AG09319 (cell line): ENCODE data around the gene IL13RA1.

Source experiments
- DNase-seq: peaks from one replicate; pipeline ENCODE4 v3.0.0-alpha.2; 2010; ENCODE audit warnings: low read depth; ENCODE audit errors: extremely low read depth
- CTCF ChIP-seq: IDR thresholded peaks from 2 replicates; pipeline ENCODE4 v1.5.1; 2011; ENCODE audit warnings: low read depth, mild to moderate bottlenecking, inconsistent platforms, low read length, moderate library complexity

The IL13RA1 gene

DNA sequence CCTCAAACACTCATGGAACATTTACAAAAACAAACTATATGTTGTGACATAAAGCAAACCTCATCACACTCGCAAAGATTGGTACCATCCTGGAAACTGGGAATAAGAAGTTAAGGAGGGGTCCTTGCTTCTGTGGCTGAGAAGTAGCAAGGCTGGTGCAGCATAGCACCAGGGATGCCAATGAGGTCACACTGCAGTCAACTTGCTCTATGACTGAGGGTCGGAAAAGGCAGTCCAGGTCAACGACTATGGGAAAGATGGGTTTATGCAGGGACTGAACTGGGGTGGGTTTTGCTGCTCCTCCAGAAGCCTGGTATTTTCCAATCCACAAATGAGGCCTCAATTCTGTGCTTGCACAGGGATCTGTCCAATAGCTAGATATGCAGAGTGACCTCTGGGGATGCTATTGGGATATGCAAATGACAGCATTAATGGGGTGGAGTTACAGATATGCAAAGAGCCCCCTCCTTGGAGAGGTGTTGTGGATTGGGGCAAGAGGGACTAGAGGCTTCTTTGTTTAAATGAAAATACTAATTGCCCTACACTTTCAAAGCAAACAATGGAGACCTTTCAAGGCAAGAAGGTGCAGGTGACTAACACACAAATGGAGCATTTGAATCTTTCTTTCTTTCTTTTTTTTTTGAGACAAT is 7.2 kb upstream of the IL13RA1 start:
- DNase-seq: no peak
- no peak for TF ChIP-seq CTCF

GRCh38 chrX:118723376-118723775 is 4.0 kb upstream of the IL13RA1 start:
- TF ChIP-seq CTCF: no peak
- no peak for DNase-seq

GRCh38 chrX:118724365-118724764 is 3.0 kb upstream of the IL13RA1 start:
- no peak for TF ChIP-seq CTCF
- DNase-seq: no peak

- no peak for DNase-seq
- TF ChIP-seq CTCF: no peak
Observed at GRCh38 chrX:118724775-118725174, 2.6 kb upstream of the IL13RA1 start.

- TF ChIP-seq CTCF: no peak
- DNase-seq: no peak
Observed at GRCh38 chrX:118726396-118726795, 1.0 kb upstream of the IL13RA1 start.

DNA sequence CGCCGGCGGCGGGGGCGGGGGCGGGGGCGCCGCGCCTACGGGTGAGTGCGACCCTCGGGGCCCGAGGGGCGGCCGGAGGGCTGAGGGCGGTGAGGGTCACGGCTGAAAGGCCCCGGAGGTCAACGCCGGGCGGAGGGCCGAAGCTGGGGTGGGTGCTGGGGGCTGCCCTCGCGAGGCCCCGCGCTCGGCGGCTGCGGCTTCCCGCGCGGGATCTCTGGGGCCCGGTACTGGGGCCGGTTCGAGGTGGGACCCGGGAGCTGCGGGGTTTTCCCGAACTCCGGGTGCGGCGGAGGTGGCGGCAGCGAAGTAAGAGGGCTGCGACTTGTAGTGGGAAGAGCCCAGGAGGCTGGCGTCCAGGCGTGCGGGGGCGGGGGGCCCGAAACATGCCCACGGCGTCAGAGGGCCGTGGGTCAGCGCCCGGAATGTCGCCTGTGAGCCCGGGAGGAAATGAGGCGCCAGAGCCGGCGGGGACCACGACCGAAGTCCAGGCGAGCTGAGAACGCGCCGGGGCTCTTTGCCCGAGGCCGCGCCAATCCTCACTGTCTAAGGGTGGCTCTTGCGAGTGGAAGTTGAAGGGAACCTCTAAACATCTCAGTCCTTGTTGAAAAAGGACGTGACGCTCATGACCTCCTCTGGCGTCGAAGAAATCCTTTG is 407 bp downstream of the IL13RA1 start:
- no peak for TF ChIP-seq CTCF

DNA sequence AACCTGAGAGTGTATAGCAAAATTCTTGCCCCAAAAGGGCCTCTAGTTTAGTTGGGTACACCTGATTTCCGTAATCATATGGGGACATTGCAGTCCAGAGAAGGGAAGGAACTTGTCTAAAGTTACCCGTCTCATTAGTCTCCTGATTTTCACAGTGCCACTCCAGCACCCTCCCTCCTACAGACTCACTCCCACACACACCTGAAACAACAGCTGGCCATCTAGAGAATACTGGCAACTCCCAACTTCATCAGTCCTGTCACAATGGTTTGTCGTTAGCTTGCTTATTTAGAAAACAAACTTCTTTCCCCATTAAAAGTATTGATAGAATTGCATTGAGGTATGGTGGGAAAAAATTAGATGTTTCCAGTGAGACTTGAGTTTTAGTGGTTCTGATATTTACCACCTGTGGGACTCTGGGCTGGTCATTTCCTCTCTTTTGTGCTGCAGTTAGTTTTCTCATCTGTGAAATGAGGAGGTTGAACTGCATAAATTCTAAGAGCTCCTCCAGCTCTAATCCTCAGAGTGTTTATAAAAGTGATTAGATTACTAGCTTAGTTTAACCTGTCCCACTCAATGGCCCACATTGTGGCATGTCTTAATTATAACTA is 1.7 kb downstream of the IL13RA1 start:
- TF ChIP-seq CTCF: no peak
- DNase-seq: no peak

More for the DNA sequence above, 407 bp downstream of the IL13RA1 start:
- DNase-seq: no peak
